SU-DHL-6 (cell line): ENCODE results near the gene EXOC3L1.

Experiments
- H2AFZ ChIP-seq: fragments of 200-600 bp; sonication (generic); 2 replicates; pipeline ENCODE4 v1.6.1; 2014; ENCODE audit warnings: low read depth, mild to moderate bottlenecking, moderate library complexity, mixed read lengths, antibody characterized with exemption, low read length; ENCODE audit not compliant: severe bottlenecking
- H3F3A ChIP-seq: fragments of 200-600 bp; shearing (Covaris generic); 2 replicates; pipeline ENCODE4 v1.6.0; 2016; ENCODE audit warnings: antibody characterized with exemption, mild to moderate bottlenecking; ENCODE audit not compliant: insufficient read depth
- H3K27ac ChIP-seq: fragments of 200-600 bp; sonication (generic); 2 replicates; pipeline ENCODE4 v1.5.1; 2016; ENCODE audit warnings: low read depth, mild to moderate bottlenecking, low read length, moderate library complexity, mixed read lengths
- H3K27me3 ChIP-seq: fragments of 200-600 bp; sonication (generic), shearing (Covaris generic); 2 replicates; pipeline ENCODE4 v1.6.0; 2014; ENCODE audit warnings: mild to moderate bottlenecking, low read length
- H3K36me3 ChIP-seq: fragments of 200-600 bp; sonication (generic); 2 replicates; pipeline ENCODE4 v1.6.1; 2014; ENCODE audit warnings: mild to moderate bottlenecking, low read length, mixed read lengths
- H3K4me2 ChIP-seq: fragments of 300-600, 200-600 bp; shearing (Covaris generic), sonication (generic); 2 replicates; pipeline ENCODE4 v1.6.0; 2014; ENCODE audit warnings: low read length, low read depth, mild to moderate bottlenecking; ENCODE audit not compliant: poor library complexity, severe bottlenecking
- H3K4me3 ChIP-seq: fragments of 200-600 bp; sonication (generic); 2 replicates; pipeline ENCODE4 v1.5.1; 2014; ENCODE audit warnings: antibody characterized with exemption, low read length, mild to moderate bottlenecking, mixed read lengths; ENCODE audit not compliant: insufficient read depth, poor library complexity, severe bottlenecking
- H3K79me2 ChIP-seq: fragments of 200-600 bp; sonication (generic); 2 replicates; pipeline ENCODE4 v1.6.1; 2014; ENCODE audit warnings: mild to moderate bottlenecking, low read length, moderate library complexity; ENCODE audit not compliant: insufficient read depth
- H3K9ac ChIP-seq: fragments of 200-600 bp; sonication (generic); 2 replicates; pipeline ENCODE4 v1.7.0; 2014; ENCODE audit warnings: mild to moderate bottlenecking, low read length
- H3K9me2 ChIP-seq: fragments of 200-600 bp; sonication (generic); replicated peaks from 2 replicates; pipeline ENCODE4 v1.6.1; 2014; ENCODE audit warnings: low read length; ENCODE audit not compliant: insufficient read depth
- H3K9me3 ChIP-seq: fragments of 200-600 bp; sonication (generic); 2 replicates; pipeline ENCODE4 v1.6.1; 2014; ENCODE audit warnings: low read length, mixed read lengths; ENCODE audit not compliant: insufficient read depth
- H4K20me1 ChIP-seq: fragments of 200-600 bp; sonication (generic); 2 replicates; pipeline ENCODE4 v1.6.1; 2014; ENCODE audit warnings: low read depth, mild to moderate bottlenecking, antibody characterized with exemption, low read length, moderate library complexity, mixed read lengths
- EZH2phosphoT487 ChIP-seq: fragments of 200-600 bp; sonication (generic), shearing (Covaris generic); conservative IDR thresholded peaks from 2 replicates; pipeline ENCODE4 v1.6.1; 2018; ENCODE audit warnings: mild to moderate bottlenecking, antibody characterized with exemption, low read length, moderate library complexity, mixed read lengths
- TF ChIP-seq, protein P1 (sequence below): fragments of 200-600 bp; sonication (generic); IDR thresholded peaks from one replicate; pipeline ENCODE4 v1.5.1; 2017; ENCODE audit warnings: antibody characterized with exemption, mild to moderate bottlenecking, low read length, moderate library complexity; ENCODE audit not compliant: insufficient read depth, poor library complexity, severe bottlenecking

Gene EXOC3L1

DNA sequence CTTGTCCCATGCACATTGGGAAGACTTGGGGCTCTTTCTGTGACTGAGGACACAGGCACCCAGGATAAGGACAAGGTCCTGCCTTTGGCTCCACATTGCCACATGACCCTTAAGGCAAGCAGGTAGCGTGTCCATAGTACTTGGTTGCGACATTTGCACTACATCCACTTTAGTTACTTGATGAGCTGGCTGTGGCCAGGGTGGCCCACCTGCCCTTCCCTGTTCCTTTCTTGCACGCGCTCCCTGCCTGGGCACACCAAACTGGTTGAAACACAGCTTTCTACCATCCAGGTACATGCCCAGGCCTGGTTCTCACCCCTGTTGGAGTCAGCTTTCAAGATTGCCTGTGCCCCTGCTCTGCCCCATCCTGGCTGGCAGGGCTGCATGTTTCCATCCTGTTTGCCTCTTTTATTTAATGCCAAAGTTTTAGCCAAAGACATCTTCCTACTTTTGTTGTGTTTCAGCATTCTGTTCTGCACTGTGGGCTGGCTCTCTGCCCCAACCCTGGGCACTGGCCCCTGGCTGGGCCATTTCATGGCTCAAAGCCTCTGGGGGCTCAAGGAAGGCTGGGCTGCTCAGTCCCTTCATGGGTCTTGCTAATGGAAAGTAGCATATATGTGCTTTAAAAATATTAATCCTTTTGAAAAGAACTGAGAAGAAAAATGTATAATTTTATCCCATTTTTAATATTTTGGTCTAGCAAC lies 42.3 kb downstream of the EXOC3L1 start:
- Histone ChIP-seq H3K4me2 (no peak overlapping the region), H4K20me1 (no peaks in the 10 kb centered on the region), H3K36me3 (no peaks in the 10 kb centered on the region), H3K9ac (no peak overlapping the region), H3K4me3 (no peak overlapping the region), H3K9me2 (no peaks in the 10 kb centered on the region), H2AFZ (no peak overlapping the region), H3K79me2 (no peaks in the 10 kb centered on the region), H3K27ac (no peak overlapping the region), H3K27me3 (no peaks in the 10 kb centered on the region), H3F3A (no peaks in the 10 kb centered on the region), H3K9me3 (no peaks in the 10 kb centered on the region)
- TF ChIP-seq, protein P1, sequence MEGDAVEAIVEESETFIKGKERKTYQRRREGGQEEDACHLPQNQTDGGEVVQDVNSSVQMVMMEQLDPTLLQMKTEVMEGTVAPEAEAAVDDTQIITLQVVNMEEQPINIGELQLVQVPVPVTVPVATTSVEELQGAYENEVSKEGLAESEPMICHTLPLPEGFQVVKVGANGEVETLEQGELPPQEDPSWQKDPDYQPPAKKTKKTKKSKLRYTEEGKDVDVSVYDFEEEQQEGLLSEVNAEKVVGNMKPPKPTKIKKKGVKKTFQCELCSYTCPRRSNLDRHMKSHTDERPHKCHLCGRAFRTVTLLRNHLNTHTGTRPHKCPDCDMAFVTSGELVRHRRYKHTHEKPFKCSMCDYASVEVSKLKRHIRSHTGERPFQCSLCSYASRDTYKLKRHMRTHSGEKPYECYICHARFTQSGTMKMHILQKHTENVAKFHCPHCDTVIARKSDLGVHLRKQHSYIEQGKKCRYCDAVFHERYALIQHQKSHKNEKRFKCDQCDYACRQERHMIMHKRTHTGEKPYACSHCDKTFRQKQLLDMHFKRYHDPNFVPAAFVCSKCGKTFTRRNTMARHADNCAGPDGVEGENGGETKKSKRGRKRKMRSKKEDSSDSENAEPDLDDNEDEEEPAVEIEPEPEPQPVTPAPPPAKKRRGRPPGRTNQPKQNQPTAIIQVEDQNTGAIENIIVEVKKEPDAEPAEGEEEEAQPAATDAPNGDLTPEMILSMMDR = no peak
- TF ChIP-seq EZH2phosphoT487 = no peak

DNA sequence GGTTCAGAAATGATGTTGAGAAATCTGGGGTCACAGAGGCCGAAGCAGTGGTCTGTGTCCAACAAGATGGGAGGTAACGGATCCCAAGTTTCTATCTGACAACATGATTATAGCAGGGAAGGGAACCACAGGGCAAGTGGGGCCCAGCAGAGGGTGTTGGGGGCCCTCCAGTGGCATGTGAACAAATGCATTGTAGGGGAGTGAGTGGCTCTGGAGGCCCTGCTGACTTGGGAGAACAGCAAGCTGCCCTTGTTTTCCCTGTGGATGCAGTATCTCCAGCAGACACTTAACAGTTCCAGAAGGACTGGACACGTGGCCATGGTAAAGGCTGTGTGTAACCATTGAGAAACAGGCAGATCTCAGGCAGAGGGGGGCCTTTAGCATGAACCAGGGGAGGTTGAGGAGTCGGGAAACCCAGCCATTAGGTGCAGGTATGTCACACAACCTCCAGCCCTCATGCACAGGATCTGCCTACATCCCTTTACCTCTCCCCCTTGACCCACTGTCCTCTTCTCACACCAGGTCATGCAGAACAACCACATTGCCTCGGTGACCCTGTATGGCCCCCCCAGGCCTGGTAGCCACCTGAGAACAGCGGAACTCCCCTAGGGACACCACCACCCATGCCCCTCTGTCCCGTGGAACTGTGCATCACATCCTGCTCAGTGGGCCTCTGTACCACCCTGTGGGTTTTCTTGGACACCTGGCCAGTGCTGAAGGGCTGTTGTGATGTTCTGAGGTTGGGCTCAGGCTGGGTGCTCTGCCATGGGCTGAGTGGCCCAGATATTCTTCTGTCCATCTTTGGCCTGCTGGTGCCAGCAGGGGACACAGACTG lies 43.2 kb downstream of the EXOC3L1 start:
- no peak overlapping the region for H3K9ac ChIP-seq
- no peak overlapping the region for H3K4me2 ChIP-seq
- H4K20me1 ChIP-seq = no peaks in the 10 kb centered on the region
- H3K79me2 ChIP-seq = no peaks in the 10 kb centered on the region
- no peak overlapping the region for H3K27ac ChIP-seq
- no peaks in the 10 kb centered on the region for H3K36me3 ChIP-seq
- no peaks in the 10 kb centered on the region for H3F3A ChIP-seq
- H3K9me2 ChIP-seq = no peaks in the 10 kb centered on the region
- no peaks in the 10 kb centered on the region for H3K9me3 ChIP-seq
- TF ChIP-seq, protein P1 = no peak
- TF ChIP-seq EZH2phosphoT487 = no peak
- H2AFZ ChIP-seq = no peak overlapping the region
- H3K4me3 ChIP-seq = no peak overlapping the region
- H3K27me3 ChIP-seq = no peaks in the 10 kb centered on the region

DNA sequence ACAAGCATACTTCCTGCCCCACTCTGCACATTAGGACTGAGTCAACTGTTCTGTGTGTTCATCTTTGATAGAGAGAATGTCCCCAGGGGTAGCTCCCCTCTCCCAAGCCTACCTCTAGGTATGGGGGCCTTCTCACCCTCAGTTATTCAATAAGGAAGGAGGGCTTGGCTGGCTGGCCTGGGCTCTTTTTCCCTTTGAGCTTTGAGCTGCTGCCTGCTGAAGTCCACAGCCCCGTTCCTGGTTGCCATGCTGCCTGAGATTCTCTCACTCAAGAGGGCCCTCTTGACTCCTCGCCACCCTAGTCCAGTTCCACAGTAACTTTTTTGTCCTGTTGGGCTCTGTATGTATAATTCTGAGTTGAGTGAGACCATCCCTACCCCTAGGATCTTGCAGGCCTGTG lies 44.2 kb downstream of the EXOC3L1 start:
- H3K4me2 ChIP-seq = no peak overlapping the region
- H4K20me1 ChIP-seq = no peaks in the 10 kb centered on the region
- H3K79me2 ChIP-seq = no peaks in the 10 kb centered on the region
- no peaks in the 10 kb centered on the region for H3K27me3 ChIP-seq
- H3K4me3 ChIP-seq = no peak overlapping the region
- H3K9me3 ChIP-seq = no peaks in the 10 kb centered on the region
- TF ChIP-seq, protein P1 = no peak
- TF ChIP-seq EZH2phosphoT487 = no peak
- H3K9me2 ChIP-seq = no peaks in the 10 kb centered on the region
- H3K27ac ChIP-seq = no peak overlapping the region
- no peaks in the 10 kb centered on the region for H3K36me3 ChIP-seq
- no peak overlapping the region for H2AFZ ChIP-seq
- no peak overlapping the region for H3K9ac ChIP-seq
- no peaks in the 10 kb centered on the region for H3F3A ChIP-seq
